Mesendoderm (in vitro differentiated cells): ENCODE data around the gene RIMS1.

ENCODE experiments used
- DNase-seq: peaks from one replicate; pipeline ENCODE4 v3.0.0; 2013
- H2AK5ac ChIP-seq: 2 replicates; pipeline ENCODE4 v1.6.1; 2013; ENCODE audit warnings: low read length, inconsistent platforms
- H2BK120ac ChIP-seq: 2 replicates; pipeline ENCODE4 v1.6.1; 2013; ENCODE audit warnings: low read depth, mild to moderate bottlenecking, low read length, moderate library complexity, mixed read lengths
- H2BK15ac ChIP-seq: replicated peaks from 2 replicates; pipeline ENCODE4 v1.6.1; 2013; ENCODE audit warnings: low read depth, mild to moderate bottlenecking, moderate library complexity
- H2BK5ac ChIP-seq: 2 replicates; pipeline ENCODE4 v1.6.1; 2013; ENCODE audit warnings: low read length, inconsistent platforms
- H3K18ac ChIP-seq: 2 replicates; pipeline ENCODE4 v1.6.1; 2013; ENCODE audit warnings: mild to moderate bottlenecking, low read length, mixed read lengths
- H3K23ac ChIP-seq: one replicate; pipeline ENCODE4 v1.6.1; 2013; ENCODE audit warnings: low read length
- H3K27ac ChIP-seq: 2 replicates; pipeline ENCODE4 v1.5.1; 2013; ENCODE audit warnings: low read depth, mild to moderate bottlenecking, inconsistent platforms, low read length, moderate library complexity
- H3K27me3 ChIP-seq: 2 replicates; pipeline ENCODE4 v1.6.1; 2013; ENCODE audit warnings: low read length, control low read depth, mild to moderate bottlenecking, inconsistent platforms; ENCODE audit not compliant: insufficient read depth, poor library complexity
- H3K36me3 ChIP-seq: 2 replicates; pipeline ENCODE4 v1.6.1; 2013; ENCODE audit warnings: low read length, inconsistent platforms; ENCODE audit not compliant: control insufficient read depth, insufficient read depth
- H3K4ac ChIP-seq: one replicate; pipeline ENCODE4 v1.6.1; 2013; ENCODE audit warnings: low read depth, mild to moderate bottlenecking, low read length, moderate library complexity
- H3K4me1 ChIP-seq: 2 replicates; pipeline ENCODE4 v1.6.1; 2013; ENCODE audit warnings: low read depth, low read length, inconsistent platforms; ENCODE audit not compliant: control insufficient read depth
- H3K4me2 ChIP-seq: 2 replicates; pipeline ENCODE4 v1.6.1; 2013; ENCODE audit warnings: low read length
- H3K4me3 ChIP-seq: 2 replicates; pipeline ENCODE4 v1.5.1; 2013; ENCODE audit warnings: mild to moderate bottlenecking, low read length
- H3K56ac ChIP-seq: one replicate; pipeline ENCODE4 v1.6.1; 2013; ENCODE audit warnings: low read length
- H3K79me1 ChIP-seq: 2 replicates; pipeline ENCODE4 v1.6.1; 2013; ENCODE audit warnings: low read length, inconsistent platforms
- H3K79me2 ChIP-seq: 2 replicates; pipeline ENCODE4 v1.6.1; 2013; ENCODE audit warnings: mild to moderate bottlenecking, low read length; ENCODE audit not compliant: control insufficient read depth, insufficient read depth
- H3K9ac ChIP-seq: 2 replicates; pipeline ENCODE4 v1.6.1; 2013; ENCODE audit warnings: low read length, inconsistent platforms
- H4K5ac ChIP-seq: one replicate; pipeline ENCODE4 v1.6.1; 2013; ENCODE audit warnings: low read length
- H4K8ac ChIP-seq: one replicate; pipeline ENCODE4 v1.6.1; 2013; ENCODE audit warnings: low read depth, mild to moderate bottlenecking, control low read depth, low read length, moderate library complexity
- WGBS: extraction: QIAGEN DNeasy Blood & Tissue Kit; methylation state at CpG from one replicate; pipeline ENCODE4 v1.1.7; 2013; ENCODE audit warnings: low lambda C conversion rate, missing lambda C conversion rate; ENCODE audit not compliant: insufficient coverage; ENCODE audit errors: extremely low coverage; 5-methylcytosine and 5-hydroxymethylcytosine counted together

Gene RIMS1

GRCh38 chr6:72401865-72402264 is 515.5 kb downstream of the RIMS1 start:
- no peak for DNase-seq
- no peak overlapping the region for H3K56ac ChIP-seq
- no peak overlapping the region for H3K4ac ChIP-seq
- no peaks in the 10 kb centered on the region for H3K4me1 ChIP-seq
- H2BK5ac ChIP-seq: no peak overlapping the region
- H4K5ac ChIP-seq: no peak overlapping the region
- H3K18ac ChIP-seq: no peak overlapping the region
- H3K27me3 ChIP-seq: no peaks in the 10 kb centered on the region
- H4K8ac ChIP-seq: no peak overlapping the region
- no peak overlapping the region for H2BK15ac ChIP-seq
- no peak overlapping the region for H3K9ac ChIP-seq
- no peak overlapping the region for H2AK5ac ChIP-seq
- H3K23ac ChIP-seq: no peak overlapping the region
- no peak overlapping the region for H3K27ac ChIP-seq
- H3K79me2 ChIP-seq: no peaks in the 10 kb centered on the region
- no peak overlapping the region for H3K4me2 ChIP-seq
- H3K79me1 ChIP-seq: no peaks in the 10 kb centered on the region
- no peaks in the 10 kb centered on the region for H3K36me3 ChIP-seq
- no peak overlapping the region for H3K4me3 ChIP-seq
- H2BK120ac ChIP-seq: no peak overlapping the region

DNA sequence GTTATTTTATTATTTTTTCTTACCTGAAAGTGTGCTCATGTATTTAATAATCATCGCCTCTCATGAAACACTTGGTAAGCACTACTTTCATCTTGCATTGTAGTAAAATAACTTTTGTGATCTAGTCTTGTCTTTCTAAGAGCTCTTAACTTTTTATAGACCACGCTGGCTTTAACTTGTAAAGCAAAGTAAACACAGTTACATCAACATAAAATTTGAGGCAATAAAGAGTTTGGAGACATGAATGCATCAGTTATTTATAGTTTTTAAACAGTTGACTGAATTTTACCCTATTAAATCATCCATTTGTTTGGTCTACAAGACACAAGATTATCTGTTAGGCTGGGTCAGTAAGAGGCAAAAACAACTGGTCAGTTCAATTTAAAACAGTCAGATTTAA is 517.1 kb downstream of the RIMS1 start:
- no peak overlapping the region for H4K5ac ChIP-seq
- H4K8ac ChIP-seq: no peak overlapping the region
- H3K27me3 ChIP-seq: no peaks in the 10 kb centered on the region
- H3K4me1 ChIP-seq: no peaks in the 10 kb centered on the region
- no peak overlapping the region for H2BK5ac ChIP-seq
- H2BK15ac ChIP-seq: no peak overlapping the region
- H2BK120ac ChIP-seq: no peak overlapping the region
- H3K27ac ChIP-seq: no peak overlapping the region
- no peaks in the 10 kb centered on the region for H3K79me2 ChIP-seq
- H3K56ac ChIP-seq: no peak overlapping the region
- H3K36me3 ChIP-seq: no peaks in the 10 kb centered on the region
- H3K4me2 ChIP-seq: no peak overlapping the region
- no peak overlapping the region for H3K4ac ChIP-seq
- H3K4me3 ChIP-seq: no peak overlapping the region
- no peak overlapping the region for H2AK5ac ChIP-seq
- no peak for DNase-seq
- no CpG with 5 or more reads among the region's 2 CpGs for WGBS
- H3K79me1 ChIP-seq: no peaks in the 10 kb centered on the region
- no peak overlapping the region for H3K9ac ChIP-seq
- no peak overlapping the region for H3K18ac ChIP-seq
- no peak overlapping the region for H3K23ac ChIP-seq

DNA sequence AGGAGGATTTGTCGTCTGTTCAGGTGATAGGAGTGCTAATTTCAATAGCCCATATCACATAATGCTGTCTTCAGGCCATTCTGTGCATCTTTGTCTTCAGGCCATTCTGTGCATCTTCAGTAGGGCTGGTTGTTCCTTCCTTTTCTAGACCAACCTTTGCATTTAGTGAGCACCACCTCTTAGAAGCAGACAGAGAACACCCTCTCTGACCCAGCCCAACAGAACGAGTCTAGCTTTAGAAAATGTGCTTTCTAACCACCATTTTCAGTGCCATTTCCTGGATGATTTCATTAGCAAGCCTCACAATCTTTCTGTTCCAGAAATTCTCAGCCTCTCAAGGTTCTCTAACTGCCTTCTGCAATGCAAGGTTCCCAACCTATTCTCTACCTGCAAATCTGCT is 520.2 kb downstream of the RIMS1 start:
- Histone ChIP-seq H3K27ac (no peak overlapping the region), H4K8ac (no peak overlapping the region), H2BK120ac (no peak overlapping the region), H3K79me2 (no peaks in the 10 kb centered on the region), H3K4me2 (no peak overlapping the region), H3K56ac (no peak overlapping the region), H3K9ac (no peak overlapping the region), H2BK5ac (no peak overlapping the region), H3K4ac (no peak overlapping the region), H2AK5ac (no peak overlapping the region), H3K4me1 (no peaks in the 10 kb centered on the region), H3K4me3 (no peak overlapping the region), H2BK15ac (no peak overlapping the region), H3K36me3 (no peaks in the 10 kb centered on the region), H3K79me1 (no peaks in the 10 kb centered on the region), H4K5ac (no peak overlapping the region), H3K23ac (no peak overlapping the region), H3K27me3 (no peaks in the 10 kb centered on the region), H3K18ac (no peak overlapping the region)
- no peak for DNase-seq
- WGBS: no CpG with 5 or more reads among the region's 2 CpGs

- Histone ChIP-seq H2BK15ac (no peak overlapping the region), H3K18ac (no peak overlapping the region), H3K27ac (no peak overlapping the region), H2AK5ac (no peak overlapping the region), H3K23ac (no peak overlapping the region), H3K79me1 (no peaks in the 10 kb centered on the region), H2BK5ac (no peak overlapping the region), H3K4me2 (no peak overlapping the region), H3K4me1 (no peaks in the 10 kb centered on the region), H4K8ac (no peak overlapping the region), H3K27me3 (no peaks in the 10 kb centered on the region), H3K4ac (no peak overlapping the region), H3K79me2 (no peaks in the 10 kb centered on the region), H3K4me3 (no peak overlapping the region), H2BK120ac (no peak overlapping the region), H3K9ac (no peak overlapping the region), H4K5ac (no peak overlapping the region), H3K36me3 (no peaks in the 10 kb centered on the region), H3K56ac (no peak overlapping the region)
- no CpG with 5 or more reads among the region's 6 CpGs for WGBS
- no peak for DNase-seq
Measured at GRCh38 chr6:72410769-72411168, 524.4 kb downstream of the RIMS1 start.

GRCh38 chr6:72411872-72412708 is 525.7 kb downstream of the RIMS1 start:
- Histone ChIP-seq H3K9ac (no peak overlapping the region), H3K18ac (no peak overlapping the region), H2BK120ac (no peak overlapping the region), H3K4me3 (no peak overlapping the region), H3K79me2 (no peaks in the 10 kb centered on the region), H4K5ac (no peak overlapping the region), H2BK15ac (no peak overlapping the region), H4K8ac (no peak overlapping the region), H3K23ac (no peak overlapping the region), H3K27ac (no peak overlapping the region), H3K4ac (no peak overlapping the region), H3K36me3 (no peaks in the 10 kb centered on the region), H2AK5ac (no peak overlapping the region), H3K4me2 (no peak overlapping the region), H3K56ac (peak overlapping the region; percentile 63), H3K79me1 (no peaks in the 10 kb centered on the region), H3K27me3 (no peaks in the 10 kb centered on the region), H3K4me1 (no peaks in the 10 kb centered on the region), H2BK5ac (no peak overlapping the region)
- DNase-seq: peak; percentile 74
- no CpG with 5 or more reads among the region's 7 CpGs for WGBS

- no peaks in the 10 kb centered on the region for H3K4me1 ChIP-seq
- WGBS: no CpG with 5 or more reads among the region's 7 CpGs
- no peak overlapping the region for H2BK15ac ChIP-seq
- H3K27me3 ChIP-seq: no peaks in the 10 kb centered on the region
- H4K5ac ChIP-seq: no peak overlapping the region
- no peaks in the 10 kb centered on the region for H3K79me1 ChIP-seq
- no peak overlapping the region for H3K23ac ChIP-seq
- no peak overlapping the region for H3K56ac ChIP-seq
- no peak overlapping the region for H3K4me3 ChIP-seq
- no peaks in the 10 kb centered on the region for H3K79me2 ChIP-seq
- DNase-seq: no peak
- no peaks in the 10 kb centered on the region for H3K36me3 ChIP-seq
- H4K8ac ChIP-seq: no peak overlapping the region
- no peak overlapping the region for H3K4me2 ChIP-seq
- H3K27ac ChIP-seq: no peak overlapping the region
- H3K9ac ChIP-seq: no peak overlapping the region
- no peak overlapping the region for H2BK5ac ChIP-seq
- no peak overlapping the region for H3K18ac ChIP-seq
- H3K4ac ChIP-seq: no peak overlapping the region
- H2BK120ac ChIP-seq: no peak overlapping the region
- H2AK5ac ChIP-seq: no peak overlapping the region
Measured at GRCh38 chr6:72412709-72413044, 526.3 kb downstream of the RIMS1 start.
